ENCODE results near the gene RBM39. TPM values are rescaled to one million over a fixed set of nuclear protein-coding genes. Genes with fewer than 3 reads are reported as not detected.

RBM39 gene
- total RNA-seq, 1 experiment from 2014 or later = 282 TPM

DNA sequence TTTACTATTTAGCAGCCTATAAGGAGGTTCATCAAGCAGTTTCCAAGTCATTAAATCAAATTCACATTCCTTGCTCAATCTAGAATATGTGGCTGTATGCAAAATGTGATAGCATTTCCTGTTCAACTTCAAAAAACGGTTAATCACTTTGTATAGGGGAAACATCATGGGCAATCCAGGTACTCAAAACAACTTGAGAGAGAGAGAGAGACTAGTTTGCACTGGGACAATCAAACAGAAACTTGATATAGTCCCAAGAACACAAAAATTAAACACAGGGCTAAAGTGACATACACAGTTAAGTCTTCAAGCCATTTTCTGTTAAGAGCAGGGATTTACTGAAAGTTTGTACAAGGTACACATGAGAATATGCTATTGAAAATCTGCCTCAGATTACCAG is 84.8 kb downstream of the RBM39 start:
- intact Hi-C loops (cut with micrococcal nuclease; ENCODE audit: unreplicated experiment) = no loop called here
- no peak overlapping the region for H3K27ac ChIP-seq (ENCODE audit: low read length)
- in situ Hi-C loops (cut with HindIII; ENCODE audit: low pct_unique_long_range_greater_than_20kb, low sequenced_read_pairs) = no loop called here
- no TSS peak for BruUV-seq (replicated peaks)
- ATAC-seq (no peak), DNase-seq (ENCODE audit: low read depth, low spot score) (no peak)
- H3K4me1 ChIP-seq (ENCODE audit: control insufficient read depth, insufficient read depth, low read length) = peaks cover 19% of the 10 kb centered on the region
- H3K36me3 ChIP-seq (ENCODE audit: control insufficient read depth, insufficient read depth, low read length) = peaks cover 18% of the 10 kb centered on the region
- ChIA-PET CTCF (no interaction called here), POLR2A (no interaction called here)
- TF ChIP-seq, protein P1, sequence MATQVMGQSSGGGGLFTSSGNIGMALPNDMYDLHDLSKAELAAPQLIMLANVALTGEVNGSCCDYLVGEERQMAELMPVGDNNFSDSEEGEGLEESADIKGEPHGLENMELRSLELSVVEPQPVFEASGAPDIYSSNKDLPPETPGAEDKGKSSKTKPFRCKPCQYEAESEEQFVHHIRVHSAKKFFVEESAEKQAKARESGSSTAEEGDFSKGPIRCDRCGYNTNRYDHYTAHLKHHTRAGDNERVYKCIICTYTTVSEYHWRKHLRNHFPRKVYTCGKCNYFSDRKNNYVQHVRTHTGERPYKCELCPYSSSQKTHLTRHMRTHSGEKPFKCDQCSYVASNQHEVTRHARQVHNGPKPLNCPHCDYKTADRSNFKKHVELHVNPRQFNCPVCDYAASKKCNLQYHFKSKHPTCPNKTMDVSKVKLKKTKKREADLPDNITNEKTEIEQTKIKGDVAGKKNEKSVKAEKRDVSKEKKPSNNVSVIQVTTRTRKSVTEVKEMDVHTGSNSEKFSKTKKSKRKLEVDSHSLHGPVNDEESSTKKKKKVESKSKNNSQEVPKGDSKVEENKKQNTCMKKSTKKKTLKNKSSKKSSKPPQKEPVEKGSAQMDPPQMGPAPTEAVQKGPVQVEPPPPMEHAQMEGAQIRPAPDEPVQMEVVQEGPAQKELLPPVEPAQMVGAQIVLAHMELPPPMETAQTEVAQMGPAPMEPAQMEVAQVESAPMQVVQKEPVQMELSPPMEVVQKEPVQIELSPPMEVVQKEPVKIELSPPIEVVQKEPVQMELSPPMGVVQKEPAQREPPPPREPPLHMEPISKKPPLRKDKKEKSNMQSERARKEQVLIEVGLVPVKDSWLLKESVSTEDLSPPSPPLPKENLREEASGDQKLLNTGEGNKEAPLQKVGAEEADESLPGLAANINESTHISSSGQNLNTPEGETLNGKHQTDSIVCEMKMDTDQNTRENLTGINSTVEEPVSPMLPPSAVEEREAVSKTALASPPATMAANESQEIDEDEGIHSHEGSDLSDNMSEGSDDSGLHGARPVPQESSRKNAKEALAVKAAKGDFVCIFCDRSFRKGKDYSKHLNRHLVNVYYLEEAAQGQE (IDR thresholded peaks at IDR 0.05; ENCODE audit: insufficient read depth in 1 of 2, low read depth in 2 of 2, low read length in 1 of 2) = no peak
- TF ChIP-seq TCF7L2 (IDR thresholded peaks at IDR 0.05; ENCODE audit: low read depth, low read length) (no peak), POLR2AphosphoS5 (IDR thresholded peaks at IDR 0.05; ENCODE audit: low read depth, low read length) (no peak), SIN3A (IDR thresholded peaks at IDR 0.05; ENCODE audit: borderline replicate concordance, insufficient read depth, low read depth, low read length) (no peak)
- TF ChIP-seq, protein P2, sequence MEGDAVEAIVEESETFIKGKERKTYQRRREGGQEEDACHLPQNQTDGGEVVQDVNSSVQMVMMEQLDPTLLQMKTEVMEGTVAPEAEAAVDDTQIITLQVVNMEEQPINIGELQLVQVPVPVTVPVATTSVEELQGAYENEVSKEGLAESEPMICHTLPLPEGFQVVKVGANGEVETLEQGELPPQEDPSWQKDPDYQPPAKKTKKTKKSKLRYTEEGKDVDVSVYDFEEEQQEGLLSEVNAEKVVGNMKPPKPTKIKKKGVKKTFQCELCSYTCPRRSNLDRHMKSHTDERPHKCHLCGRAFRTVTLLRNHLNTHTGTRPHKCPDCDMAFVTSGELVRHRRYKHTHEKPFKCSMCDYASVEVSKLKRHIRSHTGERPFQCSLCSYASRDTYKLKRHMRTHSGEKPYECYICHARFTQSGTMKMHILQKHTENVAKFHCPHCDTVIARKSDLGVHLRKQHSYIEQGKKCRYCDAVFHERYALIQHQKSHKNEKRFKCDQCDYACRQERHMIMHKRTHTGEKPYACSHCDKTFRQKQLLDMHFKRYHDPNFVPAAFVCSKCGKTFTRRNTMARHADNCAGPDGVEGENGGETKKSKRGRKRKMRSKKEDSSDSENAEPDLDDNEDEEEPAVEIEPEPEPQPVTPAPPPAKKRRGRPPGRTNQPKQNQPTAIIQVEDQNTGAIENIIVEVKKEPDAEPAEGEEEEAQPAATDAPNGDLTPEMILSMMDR (IDR thresholded peaks at IDR 0.05) = no peak
- H3K4me3 ChIP-seq (ENCODE audit: low read depth in 2 of 2, low read length in 2 of 2) = no peak overlapping the region
- H3K27me3 ChIP-seq (ENCODE audit: control insufficient read depth, insufficient read depth, low read length) = no peaks in the 10 kb centered on the region
- no peaks in the 10 kb centered on the region for H3K9me3 ChIP-seq (ENCODE audit: control insufficient read depth, insufficient read depth, low read depth, low read length)

DNA sequence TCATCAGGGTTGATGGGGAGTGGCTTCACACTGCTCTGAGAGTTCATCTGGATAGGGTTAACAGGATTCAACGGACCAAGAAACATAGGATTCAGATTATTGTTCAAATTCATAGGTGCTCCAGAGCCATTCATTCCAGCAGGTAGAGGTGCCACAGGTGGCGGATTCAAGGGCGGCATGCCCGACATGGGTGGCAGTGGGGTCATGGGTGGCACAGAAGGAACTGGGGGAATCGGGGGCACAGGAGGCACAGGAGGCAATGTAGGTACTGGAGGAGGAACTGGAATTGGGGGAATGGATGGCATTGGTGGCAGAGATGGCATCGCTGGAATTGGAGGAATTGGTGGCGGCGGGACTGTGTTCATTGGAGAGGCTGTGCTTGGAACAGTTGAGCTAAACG is 87.6 kb downstream of the RBM39 start:
- Histone ChIP-seq H3K4me1 (ENCODE audit: control insufficient read depth, insufficient read depth, low read length) (peaks cover 4% of the 10 kb centered on the region), H3K9me3 (ENCODE audit: control insufficient read depth, insufficient read depth, low read depth, low read length) (no peaks in the 10 kb centered on the region), H3K27ac (ENCODE audit: low read length) (no peak overlapping the region), H3K36me3 (ENCODE audit: control insufficient read depth, insufficient read depth, low read length) (peaks cover 22% of the 10 kb centered on the region), H3K27me3 (ENCODE audit: control insufficient read depth, insufficient read depth, low read length) (no peaks in the 10 kb centered on the region), H3K4me3 (ENCODE audit: low read depth in 2 of 2, low read length in 2 of 2) (no peak overlapping the region)
- intact Hi-C loops (cut with micrococcal nuclease; ENCODE audit: unreplicated experiment) (no loop called here), in situ Hi-C loops (cut with HindIII; ENCODE audit: low pct_unique_long_range_greater_than_20kb, low sequenced_read_pairs) (no loop called here)
- TF ChIP-seq, protein P1 (IDR thresholded peaks at IDR 0.05; ENCODE audit: insufficient read depth in 1 of 2, low read depth in 2 of 2, low read length in 1 of 2) = no peak
- no peak for TF ChIP-seq TCF7L2 (IDR thresholded peaks at IDR 0.05; ENCODE audit: low read depth, low read length)
- TF ChIP-seq POLR2AphosphoS5 (IDR thresholded peaks at IDR 0.05; ENCODE audit: low read depth, low read length) = no peak
- TF ChIP-seq SIN3A (IDR thresholded peaks at IDR 0.05; ENCODE audit: borderline replicate concordance, insufficient read depth, low read depth, low read length) = no peak
- TF ChIP-seq, protein P2 (IDR thresholded peaks at IDR 0.05) = no peak
- ChIA-PET POLR2A (no interaction called here), CTCF (no interaction called here)
- no peak for ATAC-seq
- BruUV-seq (replicated peaks) = no TSS peak
- no peak for DNase-seq (ENCODE audit: low read depth, low spot score)

Measured in Panc1 (cell line).